WI38 (cell line): Measurements from ENCODE around the gene HMCN2.
"Not testable (repeated sequence)": the region's sequence is repeated elsewhere in the genome, so short reads cannot be mapped to it uniquely, and the experiment has no call there.

ENCODE experiments used
- H3K4me3 ChIP-seq: 2 replicates; pipeline ENCODE4 v1.5.1; 2011; ENCODE audit warnings: low read depth, mild to moderate bottlenecking, control low read depth, low read length
- CTCF ChIP-seq: IDR thresholded peaks from 2 replicates; pipeline ENCODE4 v1.5.1; 2012; ENCODE audit warnings: low read depth, mild to moderate bottlenecking, control low read depth, low read length

The HMCN2 gene

DNA sequence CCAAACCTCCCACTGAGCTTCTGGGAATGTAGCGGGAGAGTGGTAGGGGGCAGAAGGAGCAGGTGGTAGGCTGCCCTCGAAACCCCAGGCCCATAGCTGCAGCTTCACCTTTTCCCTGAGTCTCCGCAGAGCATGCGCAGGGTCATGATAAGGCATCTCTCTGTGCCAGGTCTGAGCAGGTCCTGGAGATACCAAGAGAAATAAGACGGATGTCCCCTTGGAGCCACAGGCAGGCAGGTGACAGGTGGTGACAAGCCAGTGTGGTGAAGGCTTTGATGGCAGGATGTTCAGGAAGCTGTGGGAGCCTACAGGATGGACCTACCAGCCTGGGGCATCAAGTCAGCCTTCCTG is 68.1 kb downstream of the HMCN2 start:
- no peak overlapping the region for H3K4me3 ChIP-seq
- TF ChIP-seq CTCF, result no peak

DNA sequence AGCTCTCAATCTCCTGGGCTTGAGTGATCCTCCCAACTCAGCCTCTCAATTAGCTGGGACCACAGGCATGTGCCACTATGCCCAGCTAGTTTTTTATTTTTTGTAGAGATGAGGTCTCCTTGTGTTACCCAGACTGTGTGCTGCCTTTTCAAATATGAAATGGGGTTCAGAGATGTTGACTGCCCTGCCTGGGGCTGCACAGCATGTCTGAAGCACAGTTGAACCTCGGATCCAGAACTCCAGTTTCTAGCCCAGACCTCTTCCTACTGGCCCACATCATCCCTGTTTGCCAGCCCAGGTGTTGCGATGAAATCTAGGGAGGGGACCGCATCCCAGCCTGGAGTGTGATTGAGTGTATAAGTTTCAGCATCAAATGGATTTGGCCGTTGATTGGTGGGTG is 69.4 kb downstream of the HMCN2 start:
- TF ChIP-seq CTCF, result no peak
- no peak overlapping the region for H3K4me3 ChIP-seq

DNA sequence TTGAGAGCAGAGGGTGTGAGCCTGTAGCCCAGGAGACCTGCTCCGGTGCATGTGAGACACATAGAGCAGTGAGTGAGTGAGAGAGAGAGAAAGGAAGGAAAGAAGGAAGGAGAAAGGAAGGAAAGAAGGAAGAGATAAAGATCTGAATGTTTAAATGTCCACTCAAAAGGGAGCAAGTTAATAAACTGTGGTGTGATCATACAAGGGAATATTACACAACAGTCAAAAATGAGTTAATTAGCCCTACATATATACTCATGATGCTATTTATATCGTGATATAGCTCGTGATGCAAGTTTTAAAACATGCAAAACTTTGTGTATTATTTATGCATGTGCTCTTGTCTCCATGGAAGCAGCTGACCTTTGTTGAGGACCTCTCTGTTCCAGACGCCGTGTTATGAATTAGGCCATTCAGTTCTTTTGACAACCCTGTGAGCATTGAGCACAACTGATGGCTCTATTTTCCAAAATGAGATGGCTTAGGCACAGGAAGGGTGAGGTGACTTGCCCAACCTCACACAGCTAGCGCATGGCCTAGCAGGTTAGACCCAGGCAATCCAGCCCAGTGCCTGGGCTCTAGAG is 70.6 kb downstream of the HMCN2 start:
- no peak for TF ChIP-seq CTCF
- H3K4me3 ChIP-seq, result no peak overlapping the region

- TF ChIP-seq CTCF, result no peak
- H3K4me3 ChIP-seq, result no peak overlapping the region
Observed at GRCh38 chr9:130336885-130337284, 71.3 kb downstream of the HMCN2 start.

- TF ChIP-seq CTCF, result no peak
- H3K4me3 ChIP-seq, result no peak overlapping the region
Observed at GRCh38 chr9:130337318-130337717, 71.8 kb downstream of the HMCN2 start.

GRCh38 chr9:130337784-130338380 is 72.3 kb downstream of the HMCN2 start:
- H3K4me3 ChIP-seq, result no peak overlapping the region
- no peak for TF ChIP-seq CTCF

- not testable (repeated sequence) for H3K4me3 ChIP-seq
Observed at GRCh38 chr9:130338891-130339290, 73.3 kb downstream of the HMCN2 start.

DNA sequence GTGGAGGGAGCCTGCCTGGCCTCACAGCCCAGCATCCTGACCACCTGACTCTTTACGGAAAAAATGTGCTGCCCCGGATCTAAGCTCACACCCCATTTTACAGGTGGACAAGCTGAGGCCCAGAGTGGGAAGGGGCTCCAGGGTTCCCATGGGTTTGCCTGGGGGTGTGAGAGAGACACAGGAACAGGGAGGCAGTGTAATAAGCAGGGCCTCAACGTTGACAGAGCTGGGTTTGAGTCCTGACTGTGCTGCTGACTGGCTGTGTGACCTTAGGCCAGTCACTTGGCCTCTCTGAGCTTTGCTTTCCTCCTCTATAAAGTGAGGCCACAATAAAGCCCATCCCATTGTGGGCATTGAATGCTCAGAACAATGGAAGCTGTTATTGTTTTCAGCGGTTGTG is 73.7 kb downstream of the HMCN2 start:
- TF ChIP-seq CTCF, result no peak

More for the DNA sequence above, 73.7 kb downstream of the HMCN2 start:
- no peak overlapping the region for H3K4me3 ChIP-seq
